H1 (cell line): ENCODE data around the gene ZNF680. TPM values are rescaled to one million over a fixed set of nuclear protein-coding genes. Genes with fewer than 3 reads are reported as not detected.
"Not testable (repeated sequence)": the region's sequence is repeated elsewhere in the genome, so short reads cannot be mapped to it uniquely, and the experiment has no call there.

Experiments used
- CTCF ChIA-PET: fragments of 300-600 bp; sonication (Branson Sonifier 250); formaldehyde crosslinking; loops from one replicate; lab custom pipeline; 2021; ENCODE audit not compliant: partially characterized antibody; lab: Charles Lee
- POLR2A ChIA-PET: fragments of 300-600 bp; sonication (Branson Sonifier 250); formaldehyde crosslinking; loops from one replicate; lab custom pipeline; 2021; ENCODE audit warnings: inconsistent platforms; ENCODE audit not compliant: partially characterized antibody; lab: Charles Lee
- DNase-seq, 2 experiments: peaks; one replicate each; pipeline versions ENCODE4 v3.0.0 to v3.0.0-alpha.2; 2010 to 2022; ENCODE audit warnings: low spot score in 2 of 2, low read depth in 1 of 2, mixed read lengths in 1 of 2
- FAIRE-seq: peaks from 2 replicates; lab custom pipeline; 2011; peaks lifted over from hg19 to GRCh38; lab: Jason Lieb, UNC
- H2AFZ ChIP-seq: 2 replicates; pipeline ENCODE4 v1.8.1; 2012; ENCODE audit warnings: low read length, inconsistent platforms
- H2AK5ac ChIP-seq: 2 replicates; pipeline ENCODE4 v1.6.1; 2013; ENCODE audit warnings: low read depth, low read length
- H2BK120ac ChIP-seq: replicated peaks from 2 replicates; pipeline ENCODE3; 2013; ENCODE audit warnings: low read depth, low read length, inconsistent platforms
- H2BK12ac ChIP-seq: 2 replicates; pipeline ENCODE4 v1.6.1; 2013; ENCODE audit warnings: low read depth, low read length
- H2BK15ac ChIP-seq: 2 replicates; pipeline ENCODE4 v1.6.1; 2013; ENCODE audit warnings: low read length
- H2BK20ac ChIP-seq: 2 replicates; pipeline ENCODE4 v1.6.1; 2013; ENCODE audit warnings: low read length
- H2BK5ac ChIP-seq: 2 replicates; pipeline ENCODE4 v1.6.1; 2013; ENCODE audit warnings: low read depth, low read length
- H3K14ac ChIP-seq: 2 replicates; pipeline ENCODE4 v1.6.1; 2013; ENCODE audit warnings: inconsistent platforms; ENCODE audit not compliant: insufficient read length
- H3K18ac ChIP-seq: 2 replicates; pipeline ENCODE4 v1.6.1; 2013; ENCODE audit warnings: low read length; ENCODE audit errors: extremely low read depth
- H3K23ac ChIP-seq: 2 replicates; pipeline ENCODE4 v1.6.1; 2013; ENCODE audit warnings: inconsistent platforms; ENCODE audit not compliant: insufficient read length
- H3K23me2 ChIP-seq: 2 replicates; pipeline ENCODE4 v1.6.1; 2013; ENCODE audit warnings: low read depth, low read length
- H3K27ac ChIP-seq: 2 replicates; pipeline ENCODE4 v1.6.1; 2011; ENCODE audit warnings: low read depth, low read length, inconsistent platforms
- H3K27me3 ChIP-seq, 4 experiments: replicated peaks in 1 of 4; 1 replicate in 1 of 4; 2 replicates in 3 of 4; pipeline versions ENCODE4 v1.6.1 to v1.8.1; 2011 to 2013; ENCODE audit warnings: low read length in 3 of 4, mild to moderate bottlenecking in 3 of 4, inconsistent platforms in 2 of 4, mixed read lengths in 2 of 4, moderate library complexity in 1 of 4; ENCODE audit not compliant: control insufficient read depth in 3 of 4, insufficient read depth in 3 of 4; ENCODE audit errors: extremely low read depth in 1 of 4
- H3K36me3 ChIP-seq, 4 experiments: 2 replicates each; pipeline versions ENCODE4 v1.6.1 to v1.8.1; 2011 to 2013; ENCODE audit warnings: mild to moderate bottlenecking in 4 of 4, low read length in 3 of 4, moderate library complexity in 2 of 4, control low read depth in 1 of 4, inconsistent platforms in 1 of 4; ENCODE audit not compliant: insufficient read depth in 4 of 4, control insufficient read depth in 2 of 4
- H3K4ac ChIP-seq: replicated peaks from 2 replicates; pipeline ENCODE3; 2013; ENCODE audit warnings: low read length, low read depth, mixed read lengths, inconsistent platforms; ENCODE audit not compliant: insufficient read length
- H3K4me1 ChIP-seq, 4 experiments: replicated peaks in 1 of 4; 1 replicate in 1 of 4; 2 replicates in 3 of 4; pipeline versions ENCODE4 v1.6.1 to v1.8.1; 2011 to 2013; ENCODE audit warnings: low read length in 3 of 4, inconsistent platforms in 2 of 4, mixed read lengths in 1 of 4; ENCODE audit not compliant: insufficient read depth in 4 of 4, control insufficient read depth in 3 of 4
- H3K4me2 ChIP-seq, 2 experiments: 2 replicates each; pipeline versions ENCODE4 v1.6.1 to v1.8.1; 2011 to 2013; ENCODE audit warnings: low read depth in 2 of 2, low read length in 2 of 2, control low read depth in 1 of 2, inconsistent platforms in 1 of 2, mild to moderate bottlenecking in 1 of 2; ENCODE audit not compliant: insufficient read depth in 1 of 2
- H3K4me3 ChIP-seq, 4 experiments: fragments of 200-600, 300-600 bp in 1 of 4; sonication (generic), shearing (Covaris generic), sonication (Bioruptor Twin) in 1 of 4; 2 replicates each; pipeline versions ENCODE4 v1.5.1 to v1.8.1; 2011 to 2016; ENCODE audit warnings: low read length in 4 of 4, low read depth in 3 of 4, control low read depth in 2 of 4, inconsistent platforms in 2 of 4, mild to moderate bottlenecking in 2 of 4, mixed read lengths in 1 of 4, moderate library complexity in 1 of 4; ENCODE audit not compliant: insufficient read depth in 2 of 4; ENCODE audit errors: extremely low read depth in 1 of 4
- H3K56ac ChIP-seq: replicated peaks from 2 replicates; pipeline ENCODE3; 2013; ENCODE audit warnings: low read depth, mild to moderate bottlenecking, mixed read lengths, low read length, inconsistent platforms; ENCODE audit not compliant: insufficient read length
- H3K79me1 ChIP-seq: 2 replicates; pipeline ENCODE4 v1.6.1; 2013; ENCODE audit warnings: low read depth, low read length, control low read depth
- H3K79me2 ChIP-seq, 2 experiments: 2 replicates each; pipeline versions ENCODE4 v1.6.1 to v1.8.1; 2012 to 2013; ENCODE audit warnings: low read length in 2 of 2, mild to moderate bottlenecking in 2 of 2, inconsistent platforms in 1 of 2; ENCODE audit not compliant: insufficient read depth in 2 of 2, control insufficient read depth in 1 of 2
- H3K9ac ChIP-seq, 4 experiments: replicated peaks in 1 of 4; 1 replicate in 1 of 4; 2 replicates in 3 of 4; pipeline versions ENCODE4 v1.6.1 to v1.8.1; 2011 to 2013; ENCODE audit warnings: low read depth in 3 of 4, low read length in 3 of 4, control low read depth in 2 of 4, mild to moderate bottlenecking in 2 of 4, moderate library complexity in 2 of 4, inconsistent platforms in 1 of 4; ENCODE audit errors: extremely low read depth in 1 of 4
- H3K9me3 ChIP-seq, 2 experiments: 2 replicates each; pipeline versions ENCODE4 v1.6.1 to v1.8.1; 2012 to 2013; ENCODE audit warnings: mild to moderate bottlenecking in 2 of 2, moderate library complexity in 2 of 2, control low read depth in 1 of 2, inconsistent platforms in 1 of 2, low read depth in 1 of 2, low read length in 1 of 2, mixed read lengths in 1 of 2; ENCODE audit not compliant: insufficient read depth in 2 of 2
- H4K20me1 ChIP-seq, 2 experiments: replicated peaks in 1 of 2; 2 replicates each; pipeline versions ENCODE3 to v1.8.1; 2011 to 2013; ENCODE audit warnings: inconsistent platforms in 2 of 2, low read length in 2 of 2, mild to moderate bottlenecking in 1 of 2; ENCODE audit not compliant: insufficient read depth in 2 of 2, control insufficient read depth in 1 of 2
- H4K5ac ChIP-seq: 2 replicates; pipeline ENCODE4 v1.6.1; 2013; ENCODE audit warnings: low read length, low read depth, mixed read lengths, inconsistent platforms; ENCODE audit not compliant: insufficient read length
- H4K8ac ChIP-seq: 2 replicates; pipeline ENCODE4 v1.8.0; 2013; ENCODE audit warnings: mild to moderate bottlenecking, moderate library complexity, low read length, inconsistent platforms; ENCODE audit not compliant: insufficient read depth; ENCODE audit errors: extremely low read depth
- H4K91ac ChIP-seq: replicated peaks from 2 replicates; pipeline ENCODE3; 2013; ENCODE audit warnings: low read length, mixed read lengths, inconsistent platforms; ENCODE audit not compliant: insufficient read length
- WGBS, 2 experiments: shearing (Covaris generic) in 1 of 2; methylation state at CpG; one replicate each; pipeline versions ENCODE4 v1.1.6 to v1.1.7; 2013 to 2015; ENCODE audit warnings: low lambda C conversion rate in 2 of 2, mixed read lengths in 2 of 2, inconsistent platforms in 1 of 2, low coverage in 1 of 2, missing lambda C conversion rate in 1 of 2; ENCODE audit not compliant: insufficient replicate concordance in 2 of 2, insufficient coverage in 1 of 2, insufficient read length in 1 of 2; ENCODE audit errors: extremely low coverage in 1 of 2, missing lambda C conversion rate in 1 of 2; 5-methylcytosine and 5-hydroxymethylcytosine counted together
- polyA plus RNA-seq, 7 experiments: library from polyadenylated mRNA; depleted of rRNA in 3 of 7; stranded (reverse) in 5 of 7; unstranded in 2 of 7; fragments of >200 nt in 5 of 7; fragments of 200-250 nt in 2 of 7; gene quantifications; 1 replicate in 5 of 7; 2 replicates in 1 of 7; 4 replicates in 1 of 7; pipeline versions ENCODE4 v1.2.1 to v1.2.3, GENCODE V29; 2011 to 2013; ENCODE audit warnings: missing spikeins in 2 of 7, mixed read lengths in 2 of 7
- total RNA-seq: library from RNA; stranded (reverse); fragmentation: NEBNext Ultra II Directional; extraction: Animal tissue kit (Norgen Biotek cat#: 25700); gene quantifications from 2 replicates; pipeline ENCODE4 v1.2.1, GENCODE V29; 2021

Gene ZNF680
- total and polyA plus RNA-seq, 2 of the 8 experiments (the other 6 are each of a cell fraction or from before 2014, with no cell fraction given): 15.3 TPM; not detected in 1

DNA sequence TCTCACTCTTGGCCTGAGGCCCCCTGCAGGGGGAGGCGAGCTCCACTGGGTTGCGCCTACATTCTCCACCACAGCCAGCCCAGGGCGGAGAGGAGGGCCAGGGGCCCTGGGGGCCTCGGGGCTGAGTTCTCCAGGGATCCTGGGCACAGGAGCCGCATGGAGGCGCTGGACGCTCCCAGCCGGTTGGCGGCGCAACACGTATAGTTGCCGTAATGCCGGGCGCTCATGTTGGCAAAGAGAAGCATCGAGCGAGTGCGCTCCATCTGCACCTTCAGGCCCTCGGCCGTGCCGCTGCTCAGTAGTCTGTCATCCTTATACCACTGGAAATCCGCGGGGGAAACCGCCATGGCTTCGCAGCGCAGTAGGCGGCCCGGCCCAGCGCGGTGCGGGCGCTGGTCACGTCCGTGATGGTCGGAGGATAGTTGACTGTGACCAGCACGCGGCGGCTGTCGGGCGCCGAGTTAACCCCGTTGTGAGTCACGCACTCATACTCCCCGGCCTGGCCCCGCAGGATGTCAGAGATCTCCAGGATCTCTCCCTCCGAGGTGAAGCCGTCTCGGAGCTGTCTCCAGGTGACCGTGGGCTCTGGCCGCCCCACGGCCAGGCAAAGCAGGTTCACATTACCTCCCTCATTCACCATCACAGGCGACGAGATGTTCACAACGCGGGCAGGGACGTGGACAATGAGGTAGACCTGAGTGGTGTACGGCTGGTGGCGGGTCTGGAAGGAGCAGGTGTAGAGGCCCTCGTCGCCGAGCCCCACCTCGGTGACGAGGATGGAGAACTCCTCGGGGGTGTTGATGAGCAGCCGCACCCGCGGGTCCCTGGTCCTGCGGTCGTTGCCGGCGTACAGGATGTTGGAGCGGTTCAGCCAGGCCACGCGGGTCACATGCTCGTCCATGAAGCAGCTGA lies 6.8 kb upstream of the ZNF680 start:
- H3K79me1 ChIP-seq, H2BK12ac ChIP-seq, H3K23ac ChIP-seq, H3K4me3 ChIP-seq, H3K36me3 ChIP-seq, H3K4me2 ChIP-seq, H3K79me2 ChIP-seq, H4K20me1 ChIP-seq, H3K9ac ChIP-seq, H3K56ac ChIP-seq, H2BK15ac ChIP-seq, H3K14ac ChIP-seq, H4K5ac ChIP-seq, H4K91ac ChIP-seq, H2BK5ac ChIP-seq, H3K27ac ChIP-seq, H2AK5ac ChIP-seq, H2AFZ ChIP-seq, H3K23me2 ChIP-seq, H3K4ac ChIP-seq, H4K8ac ChIP-seq, H3K27me3 ChIP-seq, H2BK20ac ChIP-seq, H3K4me1 ChIP-seq, H3K18ac ChIP-seq, FAIRE-seq, H2BK120ac ChIP-seq: not testable (repeated sequence)
- 93% methylated on average over 35 of the region's 74 CpGs; no CpG with 5 or more reads in 1 of the 2 experiments for WGBS, 2 experiments
- H3K9me3 ChIP-seq: peaks cover 26 to 75% of the 10 kb centered on the region in 2 experiments; a peak in 3 of 4 replicates
- ChIA-PET POLR2A (interaction anchor here (0.6 kb wide), 1 partner anchor 12 kb away, joined by 5 read pairs; no protein-coding TSS in a partner anchor), CTCF (interaction anchor here (1.5 kb wide), 1 partner anchor 18 kb away, joined by 3 read pairs; no protein-coding TSS in a partner anchor)
- DNase-seq: peak in 1 of 2 experiments; percentile 67
